ENCODE results near the gene IFNLR1. TPM values are rescaled to one million over a fixed set of nuclear protein-coding genes. Genes with fewer than 3 reads are reported as not detected.

Gene IFNLR1
- total and polyA plus RNA-seq, 2 donors from 2014 or later: 1.6 to 4.8 TPM

DNA sequence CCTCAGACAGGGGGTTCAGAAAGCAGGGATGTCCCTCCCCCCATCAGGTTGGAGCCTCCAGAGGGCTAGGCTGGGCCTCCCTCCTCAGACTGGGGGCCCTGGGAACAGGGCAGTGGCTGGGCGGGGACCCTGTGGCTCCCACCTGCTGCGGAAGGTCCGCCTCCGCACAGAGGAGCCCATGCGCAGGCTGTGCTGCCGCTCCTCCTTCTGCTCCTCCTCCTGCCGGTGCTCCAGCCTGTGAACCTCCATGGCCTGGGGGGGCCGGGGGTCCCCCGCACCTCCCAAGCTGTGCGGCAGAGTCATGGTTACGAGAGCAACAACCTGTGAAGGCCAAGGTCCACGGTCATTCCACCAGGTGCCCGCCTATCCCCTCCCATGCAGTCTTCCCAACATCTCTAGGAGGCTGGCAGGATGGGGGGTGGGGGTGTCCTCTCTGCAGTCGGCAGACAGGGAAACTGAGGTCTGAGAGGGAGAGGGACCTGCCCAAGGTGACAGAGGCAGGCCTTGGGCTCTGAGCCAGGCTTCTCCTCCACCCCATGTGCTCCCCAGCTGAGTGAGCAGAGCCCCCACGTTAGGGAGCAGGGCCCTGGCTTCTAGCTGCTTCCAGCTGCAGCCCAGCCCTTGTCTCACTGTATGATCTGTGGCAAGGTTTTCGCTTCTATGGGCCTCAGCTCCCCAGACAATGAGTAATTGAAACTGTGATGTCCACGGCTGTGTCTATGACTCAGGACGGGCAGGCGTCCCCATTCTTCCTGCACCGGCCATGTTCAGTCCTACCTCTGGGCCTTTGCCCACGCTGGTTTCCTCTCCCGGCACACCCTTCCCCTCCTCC is 78.5 kb downstream of the IFNLR1 start:
- FAIRE-seq (no peak), DNase-seq (peak in 4 of 5 donors; percentile 56 to 84 (median 72))
- TF ChIP-seq CTCF (IDR thresholded peaks at IDR 0.05; ENCODE audit: borderline replicate concordance, extremely low read depth, insufficient read depth): no peak
- H3K36me3 ChIP-seq (ENCODE audit: control insufficient read depth in 2 of 3, insufficient read depth in 3 of 3, low read length in 3 of 3): no peaks in the 10 kb centered on the region
- peak overlapping the region in 1 of 3 donors; percentile 61 for H3K4me3 ChIP-seq (ENCODE audit: low read length in 3 of 3)
- H3K27ac ChIP-seq (ENCODE audit: low read depth in 2 of 2, low read length in 2 of 2): peak overlapping the region; percentile 38 to 87
- intact Hi-C loops (cut with DNase I): no loop called here
- H3K9me3 ChIP-seq (ENCODE audit: control insufficient read depth in 2 of 3, insufficient read depth in 1 of 3, low read length in 3 of 3): no peaks in the 10 kb centered on the region
- H3K9ac ChIP-seq (ENCODE audit: low read length in 3 of 3): peak overlapping the region in 1 of 3 donors; percentile 55
- peaks cover 0 to 8% (median 0%) of the 10 kb centered on the region in 3 donors for H3K4me1 ChIP-seq (ENCODE audit: control insufficient read depth in 2 of 3, insufficient read depth in 2 of 3, low read depth in 1 of 3, low read length in 3 of 3)
- no peaks in the 10 kb centered on the region for H3K27me3 ChIP-seq (ENCODE audit: control insufficient read depth, insufficient read depth, low read length)

- Histone ChIP-seq H3K27ac (ENCODE audit: low read depth in 2 of 2, low read length in 2 of 2) (peak overlapping the region; percentile 38 to 87), H3K9me3 (ENCODE audit: control insufficient read depth in 2 of 3, insufficient read depth in 1 of 3, low read length in 3 of 3) (no peaks in the 10 kb centered on the region), H3K4me1 (ENCODE audit: control insufficient read depth in 2 of 3, insufficient read depth in 2 of 3, low read depth in 1 of 3, low read length in 3 of 3) (peaks cover 0 to 12% (median 0%) of the 10 kb centered on the region in 3 donors), H3K4me3 (ENCODE audit: low read length in 3 of 3) (peak overlapping the region in 2 of 3 donors; percentile 43 to 61), H3K9ac (ENCODE audit: low read length in 3 of 3) (peak overlapping the region in 1 of 3 donors; percentile 55), H3K36me3 (ENCODE audit: control insufficient read depth in 2 of 3, insufficient read depth in 3 of 3, low read length in 3 of 3) (no peaks in the 10 kb centered on the region), H3K27me3 (ENCODE audit: control insufficient read depth, insufficient read depth, low read length) (no peaks in the 10 kb centered on the region)
- no peak for TF ChIP-seq CTCF (IDR thresholded peaks at IDR 0.05; ENCODE audit: borderline replicate concordance, extremely low read depth, insufficient read depth)
- FAIRE-seq (no peak), DNase-seq (no peak)
- intact Hi-C loops (cut with DNase I): no loop called here
Measured at GRCh38 chr1:24107462-24108138, 79.5 kb downstream of the IFNLR1 start.

GRCh38 chr1:24105368-24106160 is 81.5 kb downstream of the IFNLR1 start:
- Histone ChIP-seq H3K9me3 (ENCODE audit: control insufficient read depth in 2 of 3, insufficient read depth in 1 of 3, low read length in 3 of 3) (no peaks in the 10 kb centered on the region), H3K9ac (ENCODE audit: low read length in 3 of 3) (peak overlapping the region in 1 of 3 donors; percentile 58), H3K27ac (ENCODE audit: low read depth in 2 of 2, low read length in 2 of 2) (peak overlapping the region in 1 of 2 donors; percentile 67), H3K4me1 (ENCODE audit: control insufficient read depth in 2 of 3, insufficient read depth in 2 of 3, low read depth in 1 of 3, low read length in 3 of 3) (peaks cover 0 to 11% (median 0%) of the 10 kb centered on the region in 3 donors), H3K36me3 (ENCODE audit: control insufficient read depth in 2 of 3, insufficient read depth in 3 of 3, low read length in 3 of 3) (no peaks in the 10 kb centered on the region), H3K27me3 (ENCODE audit: control insufficient read depth, insufficient read depth, low read length) (no peaks in the 10 kb centered on the region), H3K4me3 (ENCODE audit: low read length in 3 of 3) (peak overlapping the region in 1 of 3 donors; percentile 37)
- no peak for DNase-seq
- intact Hi-C loops (cut with DNase I): no loop called here
- TF ChIP-seq CTCF (IDR thresholded peaks at IDR 0.05; ENCODE audit: borderline replicate concordance, extremely low read depth, insufficient read depth): no peak
- FAIRE-seq: no peak
